SK-N-MC (cell line): Measurements from ENCODE around the gene EXOSC10.
"Not testable (repeated sequence)": the region's sequence is repeated elsewhere in the genome, so short reads cannot be mapped to it uniquely, and the experiment has no call there.

ENCODE experiments used
- DNase-seq: peaks from one replicate; pipeline ENCODE4 v3.0.0-alpha.2; 2011; ENCODE audit warnings: low read depth, low spot score
- H3K27ac ChIP-seq: fragments of 200-600 bp; sonication (generic); 2 replicates; pipeline ENCODE4 v1.5.1; 2016; ENCODE audit warnings: mixed run types
- H3K36me3 ChIP-seq: fragments of 200-600 bp; sonication (generic); 2 replicates; pipeline ENCODE4 v1.6.1; 2017; ENCODE audit warnings: antibody characterized with exemption, low read length, mixed read lengths; ENCODE audit not compliant: insufficient read depth
- H3K4me3 ChIP-seq: fragments of 200-600 bp; sonication (generic); 2 replicates; pipeline ENCODE4 v1.5.1; 2016
- H3K9ac ChIP-seq: fragments of 200-600 bp; sonication (generic); 2 replicates; pipeline ENCODE4 v1.8.0; 2017; ENCODE audit warnings: mixed run types, mixed read lengths; ENCODE audit not compliant: insufficient read length
- H3K9me3 ChIP-seq: fragments of 200-600 bp; sonication (generic); 2 replicates; pipeline ENCODE4 v1.6.1; 2017; ENCODE audit warnings: low read depth, mild to moderate bottlenecking, antibody characterized with exemption, low read length, moderate library complexity, mixed read lengths
- EZH2 ChIP-seq: fragments of 200-600 bp; sonication (generic); IDR thresholded peaks from one replicate; pipeline ENCODE4 v1.6.1; 2017; ENCODE audit warnings: antibody characterized with exemption
- FOXP2 ChIP-seq: optimal IDR thresholded peaks from 2 replicates; pipeline ENCODE3; 2011; ENCODE audit warnings: mild to moderate bottlenecking, moderate library complexity; ENCODE audit not compliant: insufficient read depth; ENCODE audit errors: extremely low read length, control extremely low read depth
- POLR2AphosphoS5 ChIP-seq: IDR thresholded peaks from 2 replicates; pipeline ENCODE4 v1.6.1; 2012; ENCODE audit warnings: mild to moderate bottlenecking, low read depth, low read length, borderline replicate concordance

The EXOSC10 gene

DNA sequence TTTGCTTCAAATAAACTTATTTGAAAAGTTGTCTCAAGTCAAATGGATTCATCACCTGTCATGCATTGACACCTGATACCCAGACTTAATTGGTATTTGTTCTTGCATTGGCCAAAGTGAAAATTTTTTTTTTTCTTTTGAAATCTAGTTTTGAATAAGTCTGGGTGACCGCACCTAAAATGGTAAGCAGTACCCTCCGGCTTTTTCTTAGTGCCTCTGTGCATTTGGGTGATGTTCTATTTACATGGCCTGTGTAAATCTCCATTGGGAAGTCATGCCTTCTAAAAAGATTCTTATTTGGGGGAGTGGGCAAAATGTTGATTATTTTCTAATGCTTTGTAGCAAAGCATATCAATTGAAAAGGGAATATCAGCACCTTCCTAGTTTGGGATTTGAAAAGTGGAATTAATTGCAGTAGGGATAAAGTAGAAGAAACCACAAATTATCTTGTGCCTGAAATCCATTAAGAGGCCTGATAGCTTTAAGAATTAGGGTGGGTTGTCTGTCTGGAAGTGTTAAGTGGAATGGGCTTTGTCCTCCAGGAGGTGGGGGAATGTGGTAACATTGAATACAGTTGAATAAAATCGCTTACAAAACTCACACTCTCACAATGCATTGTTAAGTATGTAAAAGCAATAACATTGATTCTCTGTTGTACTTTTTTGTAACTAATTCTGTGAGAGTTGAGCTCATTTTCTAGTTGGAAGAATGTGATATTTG, 75.4 kb downstream of the EXOSC10 start:
- TF ChIP-seq FOXP2 (no peak), EZH2 (no peak), POLR2AphosphoS5 (no peak)
- H3K27ac ChIP-seq: peak overlapping the region; percentile 22
- no peak overlapping the region for H3K4me3 ChIP-seq
- no peak overlapping the region for H3K9ac ChIP-seq
- H3K9me3 ChIP-seq: no peaks in the 10 kb centered on the region
- H3K36me3 ChIP-seq: peaks cover 80% of the 10 kb centered on the region
- DNase-seq: no peak

GRCh38 chr1:11023201-11023600, 76.5 kb downstream of the EXOSC10 start:
- Histone ChIP-seq H3K9me3 (no peaks in the 10 kb centered on the region), H3K4me3 (no peak overlapping the region), H3K9ac (no peak overlapping the region), H3K27ac (no peak overlapping the region), H3K36me3 (peaks cover 91% of the 10 kb centered on the region)
- no peak for DNase-seq
- TF ChIP-seq EZH2 (no peak), POLR2AphosphoS5 (no peak), FOXP2 (no peak)

- H3K4me3 ChIP-seq: no peak overlapping the region
- no peak for DNase-seq
- no peaks in the 10 kb centered on the region for H3K9me3 ChIP-seq
- TF ChIP-seq EZH2 (no peak), POLR2AphosphoS5 (no peak), FOXP2 (no peak)
- H3K36me3 ChIP-seq: peaks cover 93% of the 10 kb centered on the region
- H3K27ac ChIP-seq: no peak overlapping the region
- no peak overlapping the region for H3K9ac ChIP-seq
These were observed 79.7 kb downstream of the EXOSC10 start for GRCh38 chr1:11019971-11020370.

GRCh38 chr1:11019358-11019757, 80.3 kb downstream of the EXOSC10 start:
- not testable (repeated sequence) for H3K9me3 ChIP-seq, H3K9ac ChIP-seq, DNase-seq, H3K4me3 ChIP-seq, H3K27ac ChIP-seq
- peaks cover 93% of the 10 kb centered on the region for H3K36me3 ChIP-seq
